Measurements from ENCODE around the gene CDH12. TPM values are rescaled to one million over a fixed set of nuclear protein-coding genes. Genes with fewer than 3 reads are reported as not detected.
"Not testable (repeated sequence)": the region's sequence is repeated elsewhere in the genome, so short reads cannot be mapped to it uniquely, and the experiment has no call there.

Gene CDH12
- total RNA-seq, 1 donor from 2014 or later: not detected

- not testable (repeated sequence) for DNase-seq (ENCODE audit: low read depth)
These were observed 687.2 kb downstream of the CDH12 start for GRCh38 chr5:22165931-22166330.

DNA sequence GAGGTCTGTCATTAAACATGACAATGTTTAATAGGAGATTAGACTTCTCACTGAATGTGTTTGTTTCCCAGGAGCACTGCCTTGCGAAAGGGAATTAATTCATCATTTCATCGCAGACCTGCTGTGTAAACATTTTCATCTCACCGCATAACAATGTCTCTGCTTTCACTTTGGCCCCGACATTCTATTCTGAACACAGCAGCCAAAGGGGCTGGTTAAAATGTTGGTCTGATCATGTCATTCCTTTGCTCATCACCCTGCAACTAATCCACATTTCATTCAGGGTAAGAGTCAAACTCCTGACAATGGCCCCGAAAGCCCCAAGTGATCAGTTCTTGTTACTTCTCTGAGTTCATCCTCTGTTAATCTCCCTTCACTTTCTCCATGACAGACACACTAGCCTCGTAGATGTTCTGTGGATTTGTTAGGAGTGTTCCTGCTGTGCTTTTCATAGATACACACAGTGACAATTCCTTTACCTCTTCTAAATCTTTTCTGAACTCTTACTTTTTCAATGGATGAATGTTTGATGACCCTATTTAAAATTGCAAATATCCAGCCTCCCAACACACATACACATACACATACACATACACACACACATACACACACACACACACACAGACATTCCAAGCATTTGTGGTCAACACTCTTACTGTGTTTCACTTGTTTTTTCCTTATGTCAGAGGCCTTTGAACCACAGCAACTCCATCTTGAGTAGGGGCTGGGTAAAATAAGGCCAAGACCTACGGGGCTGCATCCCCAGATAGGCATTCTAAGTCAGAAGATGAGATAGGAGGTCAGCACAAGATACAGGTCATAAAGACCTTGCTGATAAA, 688.0 kb downstream of the CDH12 start:
- not testable (repeated sequence) for DNase-seq (ENCODE audit: low read depth)

- not testable (repeated sequence) for DNase-seq (ENCODE audit: low read depth)
These were observed 696.2 kb downstream of the CDH12 start for GRCh38 chr5:22156953-22157352.

DNA sequence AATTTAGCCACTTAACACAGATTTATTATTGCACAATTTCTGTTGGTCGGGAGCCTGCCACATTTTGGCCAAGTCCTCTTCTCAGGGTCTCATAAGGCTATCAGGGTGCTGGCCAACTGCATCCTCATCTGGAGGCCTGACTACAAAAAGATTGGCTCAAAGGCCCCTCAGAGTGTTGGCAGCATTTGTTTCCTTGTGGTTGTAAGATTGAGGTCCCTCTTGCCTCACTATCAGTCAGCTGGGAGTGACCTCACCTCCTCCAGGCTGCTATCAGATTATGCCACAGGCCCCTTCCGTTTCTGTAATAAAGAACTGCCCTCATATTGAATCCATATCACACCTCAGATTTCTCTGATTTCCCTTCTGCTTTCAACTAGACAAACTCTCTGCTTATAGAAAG, 698.4 kb downstream of the CDH12 start:
- not testable (repeated sequence) for DNase-seq (ENCODE audit: low read depth)

GRCh38 chr5:22151801-22152200, 701.3 kb downstream of the CDH12 start:
- DNase-seq (ENCODE audit: low read depth): not testable (repeated sequence)

- DNase-seq (ENCODE audit: low read depth): not testable (repeated sequence)
These were observed 712.7 kb downstream of the CDH12 start for GRCh38 chr5:22140418-22140817.

GRCh38 chr5:22139662-22140300, 713.4 kb downstream of the CDH12 start:
- DNase-seq (ENCODE audit: low read depth): not testable (repeated sequence)

DNA sequence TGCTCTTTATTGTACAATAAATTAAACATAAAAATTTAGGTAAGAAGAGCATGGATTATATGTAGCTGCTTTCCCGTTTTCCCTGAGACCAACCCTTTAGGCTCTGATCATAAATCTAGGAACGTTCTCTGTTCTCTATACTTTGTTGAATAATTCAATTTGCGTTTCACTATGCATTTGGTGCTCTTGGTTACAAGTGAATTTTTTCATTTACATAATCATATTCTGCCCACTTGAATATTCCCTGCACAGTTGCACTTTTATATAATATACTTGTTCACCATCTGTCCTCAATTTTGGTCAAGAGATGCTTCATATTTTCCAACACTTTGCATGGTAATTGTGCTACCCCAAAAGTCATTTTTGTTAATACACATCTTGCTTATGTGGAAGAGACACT, 741.8 kb downstream of the CDH12 start:
- no peak for DNase-seq (ENCODE audit: low read depth)

DNA sequence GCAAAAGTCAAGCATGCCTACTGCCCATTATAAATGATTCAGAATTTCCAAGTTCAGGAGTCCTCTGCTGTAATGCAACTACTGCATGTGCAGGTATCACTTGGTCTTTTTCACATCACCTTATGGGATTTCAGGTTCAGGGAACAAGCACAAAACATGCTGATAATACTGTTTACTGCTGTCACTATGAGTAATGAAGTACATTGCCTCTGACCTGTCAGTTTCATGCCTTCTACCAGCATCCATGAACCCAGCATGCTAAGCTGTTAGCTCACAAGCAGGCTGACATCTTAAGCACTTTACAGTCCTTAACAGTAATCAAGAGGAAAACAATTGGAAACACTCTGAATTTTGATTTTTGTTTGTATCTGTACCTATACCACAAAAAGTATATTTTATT, 743.8 kb downstream of the CDH12 start:
- no peak for DNase-seq (ENCODE audit: low read depth)

DNA sequence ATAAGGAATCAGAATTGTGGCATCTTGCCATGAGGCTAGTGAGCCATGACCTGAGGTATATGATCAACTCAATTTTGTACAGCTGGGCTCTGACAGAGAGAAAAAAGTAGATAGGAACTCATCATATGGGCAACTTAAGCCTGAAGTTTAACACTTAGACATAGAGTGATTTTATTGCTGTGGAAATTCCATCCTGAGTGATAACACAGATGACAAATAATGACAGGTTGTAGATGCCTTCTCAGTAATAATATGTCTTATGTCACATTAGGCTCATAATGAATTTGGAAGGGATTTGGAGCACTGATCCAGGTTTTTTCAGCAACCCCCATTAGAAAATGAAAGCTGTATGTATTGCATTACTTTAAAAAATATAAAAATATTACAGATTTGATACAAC, 744.6 kb downstream of the CDH12 start:
- no peak for DNase-seq (ENCODE audit: low read depth)

- no peak for DNase-seq (ENCODE audit: low read depth)
These were observed 750.3 kb downstream of the CDH12 start for GRCh38 chr5:22102823-22103359.

GRCh38 chr5:22088517-22088916, 764.6 kb downstream of the CDH12 start:
- no peak for DNase-seq (ENCODE audit: low read depth)

DNA sequence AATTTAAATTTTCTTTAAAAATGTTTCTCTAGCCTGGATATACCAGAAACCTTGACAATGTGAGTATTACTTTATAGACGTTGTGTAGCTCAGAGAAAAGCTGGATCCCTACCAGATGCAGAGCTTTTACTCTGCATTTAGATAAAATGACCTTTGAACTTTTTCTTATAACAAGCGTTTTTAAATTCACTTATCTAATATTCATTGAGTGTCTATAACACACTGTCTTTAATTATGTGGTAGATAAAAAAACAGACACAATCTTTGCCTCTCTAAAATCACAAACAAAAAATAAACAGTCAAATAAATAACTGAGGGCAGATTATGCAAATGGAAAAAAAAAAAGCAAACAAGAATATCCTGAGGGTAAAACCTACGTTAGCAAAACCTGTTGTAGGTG, 773.6 kb downstream of the CDH12 start:
- DNase-seq (ENCODE audit: low read depth): no peak

GRCh38 chr5:22079002-22079401, 774.1 kb downstream of the CDH12 start:
- DNase-seq (ENCODE audit: low read depth): no peak

- DNase-seq (ENCODE audit: low read depth): no peak
These were observed 776.6 kb downstream of the CDH12 start for GRCh38 chr5:22076586-22076985.

- no peak for DNase-seq (ENCODE audit: low read depth)
These were observed 782.9 kb downstream of the CDH12 start for GRCh38 chr5:22070186-22070728.

DNA sequence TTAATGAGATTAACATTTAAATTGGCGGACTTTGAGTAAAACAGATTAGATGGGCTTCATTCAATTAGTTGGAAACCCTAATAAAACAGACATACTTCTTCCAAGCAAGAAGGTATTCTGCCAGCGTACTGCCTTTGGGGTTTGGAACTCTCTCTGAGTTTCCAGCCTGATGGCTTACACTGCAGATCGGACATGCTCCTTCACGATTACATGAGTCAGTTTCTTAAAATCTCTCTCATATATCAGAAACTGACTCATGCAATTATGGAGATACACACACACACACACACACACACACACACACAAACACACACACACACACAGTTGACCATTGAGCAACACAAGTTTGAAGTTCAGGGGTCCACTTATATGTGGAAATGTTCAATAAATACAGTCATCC, 789.4 kb downstream of the CDH12 start:
- no peak for DNase-seq (ENCODE audit: low read depth)

DNA sequence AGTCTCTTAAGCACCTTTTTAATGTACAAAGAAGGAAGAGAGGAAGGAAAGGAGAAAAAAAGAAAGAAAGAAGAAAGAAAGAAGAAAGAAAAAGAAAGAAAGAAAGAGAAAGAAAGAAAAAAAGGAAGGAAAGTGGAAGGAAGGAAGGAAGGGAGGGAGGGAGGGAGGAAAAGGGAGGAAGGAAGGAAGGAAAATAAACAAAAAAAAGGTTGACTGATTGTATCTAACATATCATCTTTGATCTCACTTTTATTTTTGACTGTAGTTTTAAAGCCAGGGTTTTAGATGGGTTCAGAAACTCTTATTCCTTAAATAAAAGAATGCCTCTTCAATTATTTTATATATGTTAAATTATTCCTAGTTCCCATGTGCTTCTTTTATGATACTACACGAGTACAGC, 794.5 kb downstream of the CDH12 start:
- DNase-seq (ENCODE audit: low read depth): no peak

GRCh38 chr5:22057012-22057411, 796.1 kb downstream of the CDH12 start:
- DNase-seq (ENCODE audit: low read depth): no peak

DNA sequence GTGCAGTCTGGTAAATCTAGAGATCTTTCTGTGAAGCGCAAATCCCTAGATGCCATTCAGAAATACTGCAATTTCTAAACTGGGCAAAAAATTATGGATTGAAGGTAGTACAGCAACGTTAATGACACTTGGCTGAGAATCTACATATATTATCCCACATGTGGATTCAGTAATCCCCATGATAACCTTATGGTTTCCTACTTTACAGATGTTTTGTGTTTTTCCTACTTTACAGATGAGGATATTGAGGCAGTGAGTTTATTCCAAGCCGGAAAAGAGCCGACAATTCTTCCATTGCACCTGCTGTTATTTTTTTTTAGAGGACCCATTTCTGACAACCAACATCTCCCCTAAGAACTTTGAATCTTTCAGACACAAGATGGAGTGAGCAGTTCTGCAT, 796.5 kb downstream of the CDH12 start:
- DNase-seq (ENCODE audit: low read depth): no peak

GRCh38 chr5:22053195-22053594, 799.9 kb downstream of the CDH12 start:
- DNase-seq (ENCODE audit: low read depth): no peak

GRCh38 chr5:22051881-22052280, 801.3 kb downstream of the CDH12 start:
- no peak for DNase-seq (ENCODE audit: low read depth)

Data from myocyte (in vitro differentiated cells).